ENCODE results near the gene NEU2.

- TF ChIP-seq CTCF (conservative IDR thresholded peaks at IDR 0.05) (no peak), EZH2 (IDR thresholded peaks at IDR 0.05; ENCODE audit: low read depth) (no peak)
Observed at GRCh38 chr2:233000886-233001750, 31.4 kb upstream of the NEU2 start.
